C1 segment of cervical spinal cord (tissue), 14 donors: Measurements from ENCODE around the gene APOM.

ENCODE experiments used
- DNase-seq, 14 donors: peaks; one replicate each; lab custom pipeline; 2025; lab: John Stamatoyannopoulos, UW

Gene APOM

GRCh38 chr6:31630177-31630934, 25.3 kb upstream of the APOM start:
- DNase-seq: no peak

DNA sequence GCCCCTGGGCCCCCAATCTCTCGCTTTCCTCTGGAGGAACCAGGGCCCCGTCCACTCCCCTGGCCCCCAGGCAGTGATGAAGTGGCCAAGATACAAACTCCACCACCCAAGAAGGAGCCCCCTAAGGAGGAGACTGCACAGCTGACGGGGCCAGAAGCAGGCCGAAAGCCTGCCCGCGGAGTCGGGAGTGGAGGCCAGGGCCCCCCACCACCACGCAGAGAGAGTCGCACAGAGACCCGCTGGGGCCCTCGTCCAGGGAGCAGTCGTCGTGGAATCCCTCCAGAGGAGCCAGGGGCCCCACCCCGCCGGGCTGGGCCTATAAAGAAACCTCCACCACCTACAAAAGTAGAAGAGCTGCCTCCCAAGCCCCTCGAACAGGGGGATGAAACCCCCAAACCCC, 24.5 kb upstream of the APOM start:
- no peak for DNase-seq

GRCh38 chr6:31631681-31632278, 23.9 kb upstream of the APOM start:
- DNase-seq: no peak

- no peak for DNase-seq
Measured at GRCh38 chr6:31632279-31632946, 23.3 kb upstream of the APOM start.

DNA sequence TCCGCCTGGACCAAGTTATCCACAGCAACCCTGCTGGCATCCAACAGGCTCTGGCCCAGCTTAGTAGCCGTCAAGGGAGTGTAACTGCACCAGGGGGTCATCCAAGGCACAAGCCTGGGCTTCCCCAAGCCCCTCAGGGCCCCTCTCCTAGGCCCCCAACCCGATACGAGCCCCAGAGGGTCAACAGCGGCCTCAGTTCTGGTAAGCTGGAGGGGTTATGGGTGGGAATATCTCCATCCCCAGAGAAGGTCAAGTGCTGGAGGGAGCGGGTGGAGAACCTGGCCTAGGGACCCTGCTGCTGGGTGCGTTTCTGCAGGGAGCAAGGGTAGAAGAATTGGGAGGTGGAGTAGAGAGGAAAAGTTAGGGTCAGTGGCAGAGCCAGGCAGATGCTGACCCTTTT, 22.2 kb upstream of the APOM start:
- DNase-seq: no peak

DNA sequence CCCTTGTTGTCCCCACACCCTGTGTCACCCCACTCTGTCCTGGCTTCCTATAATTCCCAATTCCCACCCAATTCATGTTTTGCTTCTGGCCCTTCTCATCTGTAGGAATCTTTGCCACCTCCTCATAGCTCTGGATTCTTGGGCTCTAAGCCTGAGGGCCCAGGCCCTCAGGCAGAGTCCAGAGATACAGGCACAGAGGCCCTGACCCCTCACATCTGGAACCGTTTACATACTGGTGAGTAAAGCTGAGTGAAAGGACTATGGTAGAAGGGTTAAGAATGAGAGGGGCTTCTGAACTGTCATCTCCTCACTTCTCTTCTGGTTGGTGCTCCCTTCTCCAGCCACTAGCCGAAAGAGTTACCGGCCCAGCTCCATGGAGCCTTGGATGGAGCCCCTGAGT, 21.6 kb upstream of the APOM start:
- DNase-seq: no peak

GRCh38 chr6:31634969-31635575, 20.6 kb upstream of the APOM start:
- no peak for DNase-seq

DNA sequence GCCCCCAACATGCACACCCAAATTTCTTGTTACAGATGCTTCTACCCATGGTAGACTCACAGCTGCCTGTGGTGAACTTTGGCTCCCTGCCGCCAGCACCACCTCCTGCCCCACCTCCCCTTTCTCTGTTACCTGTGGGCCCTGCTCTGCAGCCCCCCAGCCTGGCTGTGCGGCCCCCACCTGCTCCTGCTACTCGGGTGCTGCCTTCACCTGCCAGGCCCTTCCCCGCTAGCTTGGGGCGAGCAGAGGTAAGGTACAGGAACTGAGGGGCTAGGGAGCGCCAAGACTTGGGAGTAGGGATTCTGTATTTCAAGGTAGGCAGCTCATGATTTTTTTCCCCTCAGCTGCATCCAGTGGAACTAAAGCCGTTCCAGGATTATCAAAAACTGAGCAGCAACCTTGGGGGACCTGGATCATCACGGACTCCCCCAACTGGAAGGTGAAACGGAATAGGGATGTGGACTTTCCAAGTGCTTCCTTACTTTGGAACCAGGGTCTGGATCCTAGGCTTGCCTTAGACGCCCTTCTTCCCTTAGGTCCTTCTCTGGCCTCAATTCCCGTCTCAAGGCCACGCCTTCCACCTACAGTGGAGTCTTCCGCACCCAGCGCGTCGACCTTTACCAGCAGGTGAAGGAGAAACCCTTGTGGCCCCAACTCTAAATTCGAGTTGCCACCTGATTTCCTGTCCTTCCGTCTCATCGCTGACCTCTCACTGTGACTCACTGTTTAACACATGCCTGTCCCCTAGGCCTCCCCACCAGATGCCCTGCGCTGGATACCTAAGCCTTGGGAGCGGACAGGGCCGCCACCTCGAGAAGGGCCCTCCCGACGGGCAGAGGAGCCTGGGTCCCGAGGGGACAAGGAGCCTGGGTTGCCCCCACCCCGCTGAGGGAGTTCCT, 18.7 kb upstream of the APOM start:
- no peak for DNase-seq

DNA sequence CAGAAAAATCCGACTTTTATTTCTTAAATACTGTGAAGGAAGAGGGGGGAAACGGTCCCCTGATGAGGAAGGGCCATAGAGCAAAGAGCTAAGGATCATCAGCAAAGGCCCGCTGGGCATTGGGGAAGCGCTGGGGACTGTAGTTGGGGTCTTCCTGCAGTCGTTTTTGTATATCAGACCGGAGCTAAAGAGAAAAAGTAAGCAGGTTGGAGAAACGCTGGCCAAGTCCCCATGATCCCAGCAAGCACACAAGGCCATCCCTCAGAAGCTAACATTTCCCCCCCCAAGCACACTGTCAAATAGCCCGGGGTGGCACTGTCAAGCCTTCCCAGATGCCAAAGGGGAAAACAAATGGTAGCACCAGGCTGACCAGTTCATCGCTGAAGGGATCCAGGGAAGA, 16.7 kb upstream of the APOM start:
- no peak for DNase-seq

DNA sequence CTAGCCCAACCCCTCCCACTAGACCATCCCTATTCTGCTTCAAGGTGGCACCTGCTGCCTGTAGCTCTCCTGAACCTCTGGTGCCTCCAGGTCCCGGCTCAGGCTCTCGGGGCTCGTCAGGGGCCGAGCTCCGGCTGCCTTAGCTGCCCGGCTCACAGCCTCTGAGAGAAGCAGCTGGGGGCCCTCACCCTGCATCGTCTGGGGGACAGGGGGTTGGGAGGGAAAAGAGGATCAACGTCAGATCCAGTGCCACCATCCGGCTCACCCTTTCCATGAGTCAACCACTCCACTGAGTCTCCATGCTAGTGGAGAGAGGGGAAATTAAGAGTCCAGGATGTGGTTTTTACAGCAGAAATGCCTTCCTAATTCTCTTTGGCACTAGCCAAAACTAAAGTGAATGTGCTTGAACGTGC, 16.2 kb upstream of the APOM start:
- DNase-seq: no peak

- no peak for DNase-seq
Measured at GRCh38 chr6:31640612-31641011, 15.1 kb upstream of the APOM start.

GRCh38 chr6:31641370-31641769, 14.3 kb upstream of the APOM start:
- no peak for DNase-seq

DNA sequence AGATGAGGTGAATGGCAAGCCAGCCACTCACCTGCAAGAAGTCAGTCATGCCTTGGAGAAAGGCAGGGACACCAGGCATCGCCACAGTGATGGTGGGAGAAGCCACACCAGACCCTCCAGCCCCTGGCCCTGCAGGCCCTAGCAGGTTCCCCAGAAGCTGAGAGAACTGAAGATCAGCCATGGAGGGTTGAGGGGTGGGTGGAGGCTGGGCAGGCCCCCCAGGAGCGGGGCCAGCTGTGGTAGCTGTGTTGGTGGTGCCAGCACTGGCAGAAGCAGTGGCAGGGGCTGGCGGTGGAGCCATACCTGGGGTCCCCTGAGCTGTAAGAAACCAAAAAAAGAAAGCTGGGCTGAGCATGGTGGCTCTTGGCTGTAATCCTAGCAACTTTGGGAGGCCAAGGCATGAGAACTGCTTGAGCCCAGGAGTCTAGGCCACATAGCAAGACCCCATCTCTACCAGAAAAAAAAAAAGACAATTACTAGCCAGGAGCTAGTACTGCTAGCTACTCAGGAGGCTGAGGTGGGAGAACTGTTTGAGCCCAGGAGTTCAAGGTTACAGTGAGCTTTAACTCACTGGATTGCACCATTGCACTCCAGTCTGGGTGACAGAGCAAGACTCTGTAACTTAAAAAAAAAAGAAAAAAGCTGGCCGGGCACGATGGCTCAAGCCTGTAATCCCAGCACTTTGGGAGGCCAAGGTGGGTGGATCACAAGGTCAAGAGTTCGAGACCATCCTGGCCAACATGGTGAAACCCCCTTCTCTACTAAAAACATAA, 12.7 kb upstream of the APOM start:
- no peak for DNase-seq

DNA sequence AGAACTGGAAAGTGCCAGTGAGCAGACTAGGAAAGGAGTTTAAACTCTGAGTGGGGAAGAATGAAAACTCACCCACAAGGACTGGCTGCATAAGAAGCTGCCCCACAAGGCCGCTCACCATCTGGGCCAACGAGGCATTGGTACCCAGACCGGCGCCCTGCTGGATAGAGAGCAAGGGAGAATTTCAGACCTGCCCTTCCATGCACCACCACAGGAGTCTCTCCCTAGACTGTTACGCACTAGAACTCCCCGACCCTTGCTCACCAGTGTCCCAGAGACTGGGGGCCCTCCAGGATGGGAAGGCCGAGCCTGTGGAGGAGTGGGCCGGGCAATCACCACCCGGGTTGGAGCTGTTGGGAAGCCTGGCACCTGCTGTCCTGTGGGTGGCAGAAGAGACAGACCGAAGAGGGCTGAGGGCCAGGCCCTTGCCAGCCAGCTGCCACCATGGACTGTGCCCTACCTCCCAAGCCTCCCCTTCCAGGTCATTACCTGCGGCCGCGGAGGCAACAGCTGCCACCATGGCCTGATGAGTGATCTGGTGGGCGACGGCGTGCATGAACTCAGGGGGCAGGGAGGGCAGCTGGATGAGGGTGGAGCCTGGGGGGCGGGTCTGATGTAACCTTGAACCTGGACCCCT, 11.8 kb upstream of the APOM start:
- DNase-seq: no peak

GRCh38 chr6:31645325-31645724, 10.4 kb upstream of the APOM start:
- DNase-seq: no peak

GRCh38 chr6:31651602-31652191, 4.0 kb upstream of the APOM start:
- DNase-seq: peak in 3 of 14 donors; percentile 78 to 83 (median 80)

DNA sequence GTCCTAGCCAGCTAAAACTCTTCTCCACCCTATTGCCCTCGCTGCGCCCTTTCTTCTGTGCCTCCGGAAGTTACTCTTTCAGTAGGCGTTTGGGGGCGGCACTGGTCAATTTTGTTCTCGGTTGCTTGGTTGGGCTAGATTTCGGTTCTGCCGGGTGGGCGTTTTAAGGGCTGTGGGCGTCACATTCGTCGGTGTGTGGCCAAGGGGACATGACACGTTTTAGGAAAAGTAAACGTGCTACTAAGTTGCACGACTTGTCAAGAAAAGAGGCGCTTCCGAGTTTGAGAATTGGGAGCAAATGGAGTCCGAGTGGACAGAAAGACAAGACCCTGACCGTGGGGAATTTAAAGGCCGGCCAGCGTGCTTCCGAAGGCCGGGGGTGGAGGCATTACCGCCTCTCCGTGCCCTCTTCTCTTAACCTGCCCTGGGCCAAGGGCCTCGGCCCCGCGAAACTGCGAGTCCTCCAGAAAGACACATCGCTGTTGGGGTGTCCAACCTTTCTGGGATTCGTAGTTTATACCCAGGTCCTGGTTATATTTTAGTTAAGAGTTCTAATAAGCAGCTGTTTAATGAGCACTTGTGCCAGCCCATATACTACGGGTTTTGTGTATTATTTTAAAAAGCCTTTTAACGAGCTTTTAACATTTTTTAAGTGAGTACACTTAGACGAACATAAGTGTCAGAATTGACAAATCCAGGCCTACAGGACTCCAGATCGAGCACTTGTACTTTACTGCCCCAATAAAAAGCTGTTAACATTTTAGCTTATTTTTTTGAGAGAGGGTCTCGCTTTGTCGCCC, 2.6 kb upstream of the APOM start:
- DNase-seq: peak in 5 of 14 donors; percentile 94 to 96 (median 94)

GRCh38 chr6:31654574-31655348, 933 bp upstream of the APOM start:
- no peak for DNase-seq
